WTC11 (cell line): ENCODE measurements around the gene ZNF593OS. TPM values are rescaled to one million over a fixed set of nuclear protein-coding genes. Genes with fewer than 3 reads are reported as not detected.

ENCODE experiments used
- ATAC-seq: fragments of 200-7000 bp; cut with Tn5 transposase; 2 replicates; pipeline ENCODE4 v1.10.0; 2021; ENCODE audit warnings: mild to moderate bottlenecking, moderate library complexity
- CTCF ChIA-PET: fragments of 300-600 bp; sonication (Branson Sonifier 250); formaldehyde crosslinking; loops from one replicate; lab custom pipeline; 2021; ENCODE audit warnings: antibody characterized with exemption; lab: Charles Lee
- POLR2A ChIA-PET: fragments of 350-600 bp; sonication (Branson Sonifier 250); formaldehyde crosslinking; loops from one replicate; lab custom pipeline; 2021; ENCODE audit warnings: antibody characterized with exemption; lab: Charles Lee
- DNase-seq: peaks from one replicate; pipeline ENCODE4 v3.0.0; 2021; ENCODE audit warnings: low spot score
- H3K27ac Mint-ChIP-seq: 2 replicates; pipeline ENCODE4 v1.8.0; 2021; ENCODE audit warnings: mixed read lengths
- H3K27me3 Mint-ChIP-seq: 2 replicates; pipeline ENCODE4 v1.8.0; 2021; ENCODE audit warnings: low read depth, mild to moderate bottlenecking, moderate library complexity, mixed read lengths
- H3K36me3 Mint-ChIP-seq: 2 replicates; pipeline ENCODE4 v1.8.0; 2021; ENCODE audit warnings: mixed read lengths
- H3K4me1 Mint-ChIP-seq: 2 replicates; pipeline ENCODE4 v1.8.0; 2022; ENCODE audit warnings: mixed read lengths
- H3K4me3 Mint-ChIP-seq: 2 replicates; pipeline ENCODE4 v1.8.0; 2021; ENCODE audit warnings: mild to moderate bottlenecking, moderate library complexity, mixed read lengths
- H3K9me3 Mint-ChIP-seq: 2 replicates; pipeline ENCODE4 v1.8.0; 2021; ENCODE audit warnings: mixed read lengths
- ESRRA ChIP-seq: sonication (generic); formaldehyde crosslinking; IDR thresholded peaks from 2 replicates; pipeline ENCODE4 v1.8.1; 2022; ENCODE audit warnings: mild to moderate bottlenecking, missing genetic modification reagents, borderline replicate concordance
- FOXP1 ChIP-seq: sonication (generic); formaldehyde crosslinking; IDR thresholded peaks from 2 replicates; pipeline ENCODE4 v1.8.0; 2022; ENCODE audit warnings: missing genetic modification reagents, mild to moderate bottlenecking, moderate library complexity, borderline replicate concordance
- GTF2I ChIP-seq: fragments of 250-450 bp; sonication (Bioruptor Pico); conservative IDR thresholded peaks from 2 replicates; pipeline ENCODE4 v1.4.0; 2021; ENCODE audit warnings: mild to moderate bottlenecking
- HMGA2 ChIP-seq: fragments of 250-450 bp; sonication (Bioruptor Pico); IDR thresholded peaks from 2 replicates; pipeline ENCODE4 v1.4.0; 2021; ENCODE audit warnings: mild to moderate bottlenecking, moderate library complexity
- JUN ChIP-seq: sonication (generic); formaldehyde crosslinking; IDR thresholded peaks from 2 replicates; pipeline ENCODE4 v1.8.0; 2023; ENCODE audit warnings: mild to moderate bottlenecking, missing genetic modification reagents
- NFATC4 ChIP-seq: fragments of 250-450 bp; sonication (Bioruptor Pico); IDR thresholded peaks from 2 replicates; pipeline ENCODE4 v1.9.0; 2021; ENCODE audit warnings: mild to moderate bottlenecking
- NR1H2 ChIP-seq: sonication (generic); formaldehyde crosslinking; IDR thresholded peaks from 2 replicates; pipeline ENCODE4 v1.9.0; 2021; ENCODE audit warnings: mild to moderate bottlenecking, moderate library complexity, missing genetic modification reagents
- NR3C1 ChIP-seq: sonication (generic); formaldehyde crosslinking; conservative IDR thresholded peaks from 2 replicates; pipeline ENCODE4 v1.8.1; 2023; ENCODE audit warnings: low read depth, mild to moderate bottlenecking, missing genetic modification reagents
- SOX15 ChIP-seq: fragments of 250-450 bp; sonication (Bioruptor Pico); IDR thresholded peaks from 2 replicates; pipeline ENCODE4 v1.9.0; 2021; ENCODE audit warnings: mild to moderate bottlenecking
- ZNF416 ChIP-seq: fragments of 250-450 bp; sonication (Bioruptor Pico); IDR thresholded peaks from 2 replicates; pipeline ENCODE4 v1.9.0; 2021; ENCODE audit warnings: mild to moderate bottlenecking, inconsistent platforms
- total RNA-seq: library from RNA; stranded (reverse); gene quantifications from 3 replicates; pipeline ENCODE4 v1.2.3, GENCODE V29; 2021
- TF ChIP-seq, protein P1 (sequence below): fragments of 250-450 bp; sonication (Bioruptor Pico); IDR thresholded peaks from 2 replicates; pipeline ENCODE4 v1.9.0; 2021; ENCODE audit warnings: moderate library complexity, mild to moderate bottlenecking, inconsistent platforms, borderline replicate concordance
- TF ChIP-seq, protein P2 (sequence below): sonication (generic); formaldehyde crosslinking; IDR thresholded peaks from 2 replicates; pipeline ENCODE4 v1.8.1; 2023; ENCODE audit warnings: mild to moderate bottlenecking, missing genetic modification reagents
- TF ChIP-seq, protein P3 (sequence below): sonication (generic); formaldehyde crosslinking; IDR thresholded peaks from 2 replicates; pipeline ENCODE4 v1.8.1; 2023; ENCODE audit warnings: mild to moderate bottlenecking, missing genetic modification reagents, borderline replicate concordance
- TF ChIP-seq, protein P4 (sequence below): sonication (generic); formaldehyde crosslinking; IDR thresholded peaks from 2 replicates; pipeline ENCODE4 v1.8.1; 2022; ENCODE audit warnings: missing genetic modification reagents, borderline replicate concordance
- TF ChIP-seq, protein P5 (sequence below): sonication (generic); formaldehyde crosslinking; conservative IDR thresholded peaks from 2 replicates; pipeline ENCODE4 v1.8.1; 2022; ENCODE audit warnings: mild to moderate bottlenecking, missing genetic modification reagents
- TF ChIP-seq, protein P6 (sequence below): sonication (generic); formaldehyde crosslinking; IDR thresholded peaks from 2 replicates; pipeline ENCODE4 v1.8.0; 2023; ENCODE audit warnings: missing genetic modification reagents, mild to moderate bottlenecking, borderline replicate concordance

The ZNF593OS gene
- total RNA-seq, 1 experiment from 2014 or later = not detected

DNA sequence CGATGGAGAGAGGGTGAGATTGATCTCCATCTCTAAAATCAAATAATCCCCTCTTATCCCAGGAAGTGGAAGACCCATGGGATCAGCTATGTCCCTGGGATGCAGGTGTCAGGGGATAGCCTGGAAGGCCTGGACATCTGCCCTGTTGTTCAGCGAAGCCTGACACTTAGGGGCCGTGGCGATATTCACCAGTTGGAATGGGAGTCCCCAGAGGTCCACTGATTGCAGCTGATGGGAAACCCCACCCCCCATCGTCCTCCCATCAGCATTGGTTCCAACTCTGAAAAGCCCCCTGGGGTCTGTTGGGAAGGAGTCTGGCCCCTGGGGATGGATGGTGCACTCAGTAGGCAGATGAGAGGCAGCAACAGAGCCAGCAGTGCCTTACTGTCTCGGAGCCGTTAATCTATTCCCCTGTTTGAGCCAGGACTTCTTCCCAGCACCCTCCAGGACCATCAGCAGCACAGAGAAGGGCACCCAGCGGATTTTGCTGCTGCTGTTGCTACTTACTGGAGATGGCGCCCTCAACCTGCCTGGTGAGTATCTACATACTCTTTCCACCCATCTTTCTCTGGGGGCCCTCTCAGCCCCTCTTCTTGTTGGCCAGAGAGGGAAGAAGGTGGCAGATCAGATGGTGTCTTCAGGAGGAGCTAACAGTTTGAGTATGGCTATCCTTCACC, 32.1 kb upstream of the ZNF593OS start:
- Mint-ChIP-seq H3K36me3 (no peaks in the 10 kb centered on the region), H3K27me3 (no peaks in the 10 kb centered on the region; the same call in none of the 2 replicates), H3K4me3 (no peak overlapping the region), H3K9me3 (no peaks in the 10 kb centered on the region), H3K27ac (no peak overlapping the region), H3K4me1 (peaks cover 18% of the 10 kb centered on the region)
- ATAC-seq (peak; percentile 21), DNase-seq (no peak)
- ChIA-PET CTCF (interaction anchor here (0.6 to 2.7 kb wide), 8 partner anchors 10 to 59 kb away, joined by 3 to 26 read pairs (median 6); partner anchors contain the start of genes CATSPER4, CEP85, CNKSR1 and ZNF593), POLR2A (interaction anchor here (0.6 to 1.1 kb wide), 3 partner anchors 8 to 30 kb away, joined by 3 to 7 read pairs (median 4); partner anchors contain the start of gene CEP85)
- TF ChIP-seq, protein P1, sequence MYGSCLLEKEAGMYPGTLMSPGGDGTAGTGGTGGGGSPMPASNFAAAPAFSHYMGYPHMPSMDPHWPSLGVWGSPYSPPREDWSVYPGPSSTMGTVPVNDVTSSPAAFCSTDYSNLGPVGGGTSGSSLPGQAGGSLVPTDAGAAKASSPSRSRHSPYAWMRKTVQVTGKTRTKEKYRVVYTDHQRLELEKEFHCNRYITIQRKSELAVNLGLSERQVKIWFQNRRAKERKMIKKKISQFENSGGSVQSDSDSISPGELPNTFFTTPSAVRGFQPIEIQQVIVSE (CRISPR knock-in tag) = no peak
- no peak for TF ChIP-seq ZNF416 (CRISPR knock-in tag)
- TF ChIP-seq, protein P2, sequence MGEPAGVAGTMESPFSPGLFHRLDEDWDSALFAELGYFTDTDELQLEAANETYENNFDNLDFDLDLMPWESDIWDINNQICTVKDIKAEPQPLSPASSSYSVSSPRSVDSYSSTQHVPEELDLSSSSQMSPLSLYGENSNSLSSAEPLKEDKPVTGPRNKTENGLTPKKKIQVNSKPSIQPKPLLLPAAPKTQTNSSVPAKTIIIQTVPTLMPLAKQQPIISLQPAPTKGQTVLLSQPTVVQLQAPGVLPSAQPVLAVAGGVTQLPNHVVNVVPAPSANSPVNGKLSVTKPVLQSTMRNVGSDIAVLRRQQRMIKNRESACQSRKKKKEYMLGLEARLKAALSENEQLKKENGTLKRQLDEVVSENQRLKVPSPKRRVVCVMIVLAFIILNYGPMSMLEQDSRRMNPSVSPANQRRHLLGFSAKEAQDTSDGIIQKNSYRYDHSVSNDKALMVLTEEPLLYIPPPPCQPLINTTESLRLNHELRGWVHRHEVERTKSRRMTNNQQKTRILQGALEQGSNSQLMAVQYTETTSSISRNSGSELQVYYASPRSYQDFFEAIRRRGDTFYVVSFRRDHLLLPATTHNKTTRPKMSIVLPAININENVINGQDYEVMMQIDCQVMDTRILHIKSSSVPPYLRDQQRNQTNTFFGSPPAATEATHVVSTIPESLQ = no peak
- no peak for TF ChIP-seq NR3C1 (CRISPR knock-in tag)
- TF ChIP-seq, protein P3, sequence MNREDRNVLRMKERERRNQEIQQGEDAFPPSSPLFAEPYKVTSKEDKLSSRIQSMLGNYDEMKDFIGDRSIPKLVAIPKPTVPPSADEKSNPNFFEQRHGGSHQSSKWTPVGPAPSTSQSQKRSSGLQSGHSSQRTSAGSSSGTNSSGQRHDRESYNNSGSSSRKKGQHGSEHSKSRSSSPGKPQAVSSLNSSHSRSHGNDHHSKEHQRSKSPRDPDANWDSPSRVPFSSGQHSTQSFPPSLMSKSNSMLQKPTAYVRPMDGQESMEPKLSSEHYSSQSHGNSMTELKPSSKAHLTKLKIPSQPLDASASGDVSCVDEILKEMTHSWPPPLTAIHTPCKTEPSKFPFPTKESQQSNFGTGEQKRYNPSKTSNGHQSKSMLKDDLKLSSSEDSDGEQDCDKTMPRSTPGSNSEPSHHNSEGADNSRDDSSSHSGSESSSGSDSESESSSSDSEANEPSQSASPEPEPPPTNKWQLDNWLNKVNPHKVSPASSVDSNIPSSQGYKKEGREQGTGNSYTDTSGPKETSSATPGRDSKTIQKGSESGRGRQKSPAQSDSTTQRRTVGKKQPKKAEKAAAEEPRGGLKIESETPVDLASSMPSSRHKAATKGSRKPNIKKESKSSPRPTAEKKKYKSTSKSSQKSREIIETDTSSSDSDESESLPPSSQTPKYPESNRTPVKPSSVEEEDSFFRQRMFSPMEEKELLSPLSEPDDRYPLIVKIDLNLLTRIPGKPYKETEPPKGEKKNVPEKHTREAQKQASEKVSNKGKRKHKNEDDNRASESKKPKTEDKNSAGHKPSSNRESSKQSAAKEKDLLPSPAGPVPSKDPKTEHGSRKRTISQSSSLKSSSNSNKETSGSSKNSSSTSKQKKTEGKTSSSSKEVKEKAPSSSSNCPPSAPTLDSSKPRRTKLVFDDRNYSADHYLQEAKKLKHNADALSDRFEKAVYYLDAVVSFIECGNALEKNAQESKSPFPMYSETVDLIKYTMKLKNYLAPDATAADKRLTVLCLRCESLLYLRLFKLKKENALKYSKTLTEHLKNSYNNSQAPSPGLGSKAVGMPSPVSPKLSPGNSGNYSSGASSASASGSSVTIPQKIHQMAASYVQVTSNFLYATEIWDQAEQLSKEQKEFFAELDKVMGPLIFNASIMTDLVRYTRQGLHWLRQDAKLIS (CRISPR knock-in tag) = no peak
- TF ChIP-seq NR1H2 (CRISPR knock-in tag) = no peak
- no peak for TF ChIP-seq GTF2I
- TF ChIP-seq, protein P4, sequence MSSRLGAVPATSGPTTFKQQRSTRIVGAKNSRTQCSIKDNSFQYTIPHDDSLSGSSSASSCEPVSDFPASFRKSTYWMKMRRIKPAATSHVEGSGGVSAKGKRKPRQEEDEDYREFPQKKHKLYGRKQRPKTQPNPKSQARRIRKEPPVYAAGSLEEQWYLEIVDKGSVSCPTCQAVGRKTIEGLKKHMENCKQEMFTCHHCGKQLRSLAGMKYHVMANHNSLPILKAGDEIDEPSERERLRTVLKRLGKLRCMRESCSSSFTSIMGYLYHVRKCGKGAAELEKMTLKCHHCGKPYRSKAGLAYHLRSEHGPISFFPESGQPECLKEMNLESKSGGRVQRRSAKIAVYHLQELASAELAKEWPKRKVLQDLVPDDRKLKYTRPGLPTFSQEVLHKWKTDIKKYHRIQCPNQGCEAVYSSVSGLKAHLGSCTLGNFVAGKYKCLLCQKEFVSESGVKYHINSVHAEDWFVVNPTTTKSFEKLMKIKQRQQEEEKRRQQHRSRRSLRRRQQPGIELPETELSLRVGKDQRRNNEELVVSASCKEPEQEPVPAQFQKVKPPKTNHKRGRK (CRISPR knock-in tag) = no peak

DNA sequence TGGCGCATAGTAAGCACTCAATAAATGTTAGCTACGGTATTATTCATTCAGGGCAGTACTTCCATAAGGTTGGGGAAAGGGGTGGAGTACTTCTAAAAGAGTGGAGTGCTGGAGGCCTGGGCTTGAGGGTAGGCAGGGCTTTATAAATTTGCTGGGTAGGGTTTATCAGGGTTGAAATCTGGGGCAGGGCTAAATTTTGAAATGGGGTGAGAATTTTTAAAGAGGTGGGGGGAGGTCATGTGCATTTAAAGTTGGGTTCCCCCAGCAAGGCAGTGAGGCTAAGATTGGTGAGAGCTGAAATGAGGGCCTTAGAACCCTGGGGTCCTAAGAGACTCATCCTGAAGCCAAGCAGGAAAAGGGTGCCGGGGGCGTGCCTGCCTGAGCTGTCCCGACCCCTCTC, 28.8 kb upstream of the ZNF593OS start:
- ATAC-seq (no peak), DNase-seq (no peak)
- no peak overlapping the region for H3K27ac Mint-ChIP-seq
- no peaks in the 10 kb centered on the region; the same call in none of the 2 replicates for H3K27me3 Mint-ChIP-seq
- POLR2A ChIA-PET = interaction anchor here (1.0 kb wide), 1 partner anchor 10 kb away, joined by 4 read pairs; the partner anchor contains the start of gene CATSPER4
- no peaks in the 10 kb centered on the region for H3K9me3 Mint-ChIP-seq
- peak overlapping the region; percentile 60 for H3K4me3 Mint-ChIP-seq
- H3K36me3 Mint-ChIP-seq = no peaks in the 10 kb centered on the region
- H3K4me1 Mint-ChIP-seq = peaks cover 23% of the 10 kb centered on the region
- CTCF ChIA-PET = interaction anchor here (1.1 to 2.4 kb wide), 4 partner anchors 10 to 33 kb away, joined by 3 to 16 read pairs (median 7); partner anchors contain the start of genes CATSPER4, CEP85, CNKSR1 and ZNF593
- TF ChIP-seq HMGA2 (CRISPR knock-in tag) (no peak), FOXP1 (CRISPR knock-in tag) (no peak), NFATC4 (CRISPR knock-in tag) (no peak), JUN (no peak), SOX15 (no peak), ESRRA (CRISPR knock-in tag) (no peak)
- TF ChIP-seq, protein P5, sequence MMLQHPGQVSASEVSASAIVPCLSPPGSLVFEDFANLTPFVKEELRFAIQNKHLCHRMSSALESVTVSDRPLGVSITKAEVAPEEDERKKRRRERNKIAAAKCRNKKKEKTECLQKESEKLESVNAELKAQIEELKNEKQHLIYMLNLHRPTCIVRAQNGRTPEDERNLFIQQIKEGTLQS (CRISPR knock-in tag) = no peak
- TF ChIP-seq, protein P3 (CRISPR knock-in tag) = no peak
- TF ChIP-seq, protein P6, sequence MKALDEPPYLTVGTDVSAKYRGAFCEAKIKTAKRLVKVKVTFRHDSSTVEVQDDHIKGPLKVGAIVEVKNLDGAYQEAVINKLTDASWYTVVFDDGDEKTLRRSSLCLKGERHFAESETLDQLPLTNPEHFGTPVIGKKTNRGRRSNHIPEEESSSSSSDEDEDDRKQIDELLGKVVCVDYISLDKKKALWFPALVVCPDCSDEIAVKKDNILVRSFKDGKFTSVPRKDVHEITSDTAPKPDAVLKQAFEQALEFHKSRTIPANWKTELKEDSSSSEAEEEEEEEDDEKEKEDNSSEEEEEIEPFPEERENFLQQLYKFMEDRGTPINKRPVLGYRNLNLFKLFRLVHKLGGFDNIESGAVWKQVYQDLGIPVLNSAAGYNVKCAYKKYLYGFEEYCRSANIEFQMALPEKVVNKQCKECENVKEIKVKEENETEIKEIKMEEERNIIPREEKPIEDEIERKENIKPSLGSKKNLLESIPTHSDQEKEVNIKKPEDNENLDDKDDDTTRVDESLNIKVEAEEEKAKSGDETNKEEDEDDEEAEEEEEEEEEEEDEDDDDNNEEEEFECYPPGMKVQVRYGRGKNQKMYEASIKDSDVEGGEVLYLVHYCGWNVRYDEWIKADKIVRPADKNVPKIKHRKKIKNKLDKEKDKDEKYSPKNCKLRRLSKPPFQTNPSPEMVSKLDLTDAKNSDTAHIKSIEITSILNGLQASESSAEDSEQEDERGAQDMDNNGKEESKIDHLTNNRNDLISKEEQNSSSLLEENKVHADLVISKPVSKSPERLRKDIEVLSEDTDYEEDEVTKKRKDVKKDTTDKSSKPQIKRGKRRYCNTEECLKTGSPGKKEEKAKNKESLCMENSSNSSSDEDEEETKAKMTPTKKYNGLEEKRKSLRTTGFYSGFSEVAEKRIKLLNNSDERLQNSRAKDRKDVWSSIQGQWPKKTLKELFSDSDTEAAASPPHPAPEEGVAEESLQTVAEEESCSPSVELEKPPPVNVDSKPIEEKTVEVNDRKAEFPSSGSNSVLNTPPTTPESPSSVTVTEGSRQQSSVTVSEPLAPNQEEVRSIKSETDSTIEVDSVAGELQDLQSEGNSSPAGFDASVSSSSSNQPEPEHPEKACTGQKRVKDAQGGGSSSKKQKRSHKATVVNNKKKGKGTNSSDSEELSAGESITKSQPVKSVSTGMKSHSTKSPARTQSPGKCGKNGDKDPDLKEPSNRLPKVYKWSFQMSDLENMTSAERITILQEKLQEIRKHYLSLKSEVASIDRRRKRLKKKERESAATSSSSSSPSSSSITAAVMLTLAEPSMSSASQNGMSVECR (CRISPR knock-in tag) = no peak
